CD4-positive, alpha-beta T cell treated with Interferon gamma for 1 hour (primary cell): ENCODE data around the gene YWHAQ.

Experiments
- DNase-seq: peaks from one replicate; pipeline ENCODE4 v3.0.0-alpha.2; 2020

The YWHAQ gene

DNA sequence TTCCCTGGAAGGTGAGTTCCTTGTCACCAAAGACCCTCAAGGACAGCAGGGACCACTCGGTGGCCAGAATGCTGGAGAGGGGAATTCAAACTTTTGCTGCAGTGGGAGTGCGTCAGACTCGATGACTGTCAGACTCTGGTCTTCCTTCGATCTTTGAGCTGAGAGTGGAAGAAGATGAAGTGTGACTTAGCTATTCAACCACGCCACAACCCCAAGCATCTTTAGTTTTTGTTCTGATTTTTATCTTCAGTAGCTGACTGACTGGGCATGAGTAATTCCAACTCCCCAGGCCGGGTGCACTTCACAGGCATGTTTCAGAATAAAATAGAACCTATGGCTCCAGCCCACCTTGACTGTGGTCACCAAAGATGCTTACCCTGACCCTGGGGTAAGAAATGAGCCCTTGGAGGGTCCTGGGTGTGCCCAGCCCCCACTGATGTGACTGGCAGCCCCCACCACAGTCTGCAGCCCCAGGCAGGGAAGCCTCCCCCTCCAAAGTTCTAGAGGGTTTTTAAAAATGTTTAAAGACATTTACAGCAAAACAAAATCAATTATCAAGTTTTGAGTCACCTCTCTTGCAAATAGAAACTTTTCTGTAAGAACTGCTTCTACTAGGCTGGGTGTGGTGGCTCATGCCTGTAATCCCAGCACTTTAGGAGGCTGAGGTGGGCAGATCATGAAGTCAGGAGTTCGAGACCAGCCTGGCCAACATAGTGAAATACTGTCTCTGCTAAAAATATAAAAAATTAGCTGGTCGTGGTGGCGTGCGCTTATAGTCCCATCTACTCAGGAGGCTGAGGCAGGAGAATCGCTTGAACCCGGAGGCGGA is 24.9 kb upstream of the YWHAQ start:
- no peak for DNase-seq

DNA sequence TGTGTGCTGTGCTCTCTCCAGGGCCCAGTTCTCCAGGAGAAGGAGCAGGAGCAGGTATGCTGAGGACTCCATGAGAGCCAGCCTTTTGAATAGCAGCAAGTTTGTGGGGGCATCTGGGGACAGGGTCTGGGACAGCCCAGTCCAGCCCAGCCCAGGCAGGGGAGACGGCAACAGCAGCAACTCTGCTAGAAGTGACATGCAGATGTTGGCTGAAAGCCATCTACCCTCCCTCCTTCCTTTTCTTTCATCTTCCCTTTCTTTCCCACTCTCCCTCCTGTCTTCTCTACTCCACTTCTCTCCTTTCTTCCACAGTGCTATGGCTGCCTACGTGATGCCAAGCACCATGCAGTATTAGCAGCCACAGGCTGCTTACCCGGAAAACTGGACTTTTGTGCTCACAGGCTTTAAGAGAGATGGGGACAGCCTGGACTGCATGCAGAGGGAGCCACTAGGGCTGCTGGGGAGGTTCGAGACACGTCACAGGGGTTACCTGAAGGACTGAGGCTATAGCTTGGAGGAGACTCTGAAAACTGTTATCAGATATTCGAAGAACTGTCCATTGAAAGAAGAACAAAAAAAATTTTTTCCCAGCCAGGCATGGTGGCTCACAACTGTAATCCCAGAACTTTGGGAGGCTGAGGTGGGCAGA is 23.8 kb upstream of the YWHAQ start:
- no peak for DNase-seq

DNA sequence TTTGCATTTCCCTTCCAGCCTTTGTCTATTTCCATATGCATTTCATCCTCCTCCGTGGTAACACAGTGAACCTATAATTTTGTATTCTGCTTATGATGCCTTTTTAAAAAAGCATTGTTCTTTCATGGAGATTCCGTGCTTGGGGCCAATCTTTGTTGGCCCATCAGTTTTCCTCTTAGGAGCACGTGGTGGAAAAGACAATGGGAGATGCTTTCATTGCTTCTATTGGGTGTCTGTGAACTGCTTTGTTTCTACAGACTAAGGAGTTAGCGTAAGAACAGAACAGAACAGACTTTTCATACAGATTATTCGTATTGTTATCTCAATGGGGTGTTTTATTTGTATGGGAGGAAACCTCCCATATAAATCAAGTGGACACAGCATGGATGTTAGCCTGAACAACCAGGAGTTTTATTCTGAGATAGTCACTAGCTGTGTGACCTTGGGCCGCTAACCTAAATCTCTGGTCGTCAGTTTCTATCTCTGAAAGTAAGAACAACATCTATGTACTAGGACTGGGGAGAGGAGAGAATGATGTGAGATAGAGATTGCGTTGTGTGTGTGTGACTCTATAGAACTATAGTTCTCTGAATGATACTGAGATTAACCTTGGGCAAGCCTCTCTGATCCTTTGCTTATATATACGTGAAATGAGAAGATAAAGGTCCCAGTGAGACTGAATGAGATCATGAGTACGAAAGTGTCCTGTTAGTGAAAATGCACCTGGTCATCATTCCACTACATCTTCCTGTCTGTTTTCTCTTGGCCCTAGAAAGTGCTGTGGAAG is 22.9 kb upstream of the YWHAQ start:
- no peak for DNase-seq

DNA sequence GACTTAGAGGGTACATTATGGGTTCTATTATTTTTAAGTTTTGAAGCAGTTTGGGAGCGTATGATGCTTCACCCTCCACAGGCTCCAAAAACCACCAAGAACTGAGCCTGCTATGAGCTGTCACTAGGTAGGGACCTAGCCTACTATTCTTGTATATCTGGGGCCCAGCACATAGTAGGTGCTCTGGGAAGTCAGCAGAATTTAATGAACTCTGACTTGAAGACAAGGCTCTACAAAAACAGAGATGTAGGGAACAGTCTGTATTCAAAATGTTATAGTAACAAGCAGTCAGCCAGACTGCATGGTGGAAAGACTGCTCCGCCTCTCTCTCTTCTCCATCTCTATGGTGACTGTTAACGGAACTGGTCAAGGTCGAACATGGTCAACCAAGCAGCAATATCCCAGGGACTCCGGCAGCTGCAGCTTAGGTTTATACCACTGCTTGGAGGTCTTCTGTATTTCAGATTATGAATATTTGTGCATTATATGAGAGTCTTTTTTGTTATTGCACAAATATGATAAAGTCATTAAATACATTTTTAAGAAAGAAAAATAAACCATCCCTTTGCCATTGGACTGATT is 22.2 kb upstream of the YWHAQ start:
- no peak for DNase-seq

DNA sequence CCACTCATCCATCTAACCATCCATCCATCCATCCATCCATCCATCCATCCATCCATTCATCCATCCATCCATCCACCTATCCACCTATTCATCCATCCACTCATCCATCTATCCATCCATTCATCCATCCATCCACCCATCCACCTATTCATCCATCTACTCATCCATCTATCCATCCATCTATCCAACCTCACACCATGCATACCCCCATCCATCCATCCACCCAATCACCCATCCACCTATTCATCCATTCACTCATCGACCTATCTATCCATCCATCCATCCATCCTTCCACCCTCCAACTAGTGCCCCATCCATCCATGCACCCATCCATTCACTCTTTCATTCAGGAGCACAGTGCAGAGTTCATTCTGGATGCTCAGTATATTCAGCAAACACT is 21.5 kb upstream of the YWHAQ start:
- no peak for DNase-seq

DNA sequence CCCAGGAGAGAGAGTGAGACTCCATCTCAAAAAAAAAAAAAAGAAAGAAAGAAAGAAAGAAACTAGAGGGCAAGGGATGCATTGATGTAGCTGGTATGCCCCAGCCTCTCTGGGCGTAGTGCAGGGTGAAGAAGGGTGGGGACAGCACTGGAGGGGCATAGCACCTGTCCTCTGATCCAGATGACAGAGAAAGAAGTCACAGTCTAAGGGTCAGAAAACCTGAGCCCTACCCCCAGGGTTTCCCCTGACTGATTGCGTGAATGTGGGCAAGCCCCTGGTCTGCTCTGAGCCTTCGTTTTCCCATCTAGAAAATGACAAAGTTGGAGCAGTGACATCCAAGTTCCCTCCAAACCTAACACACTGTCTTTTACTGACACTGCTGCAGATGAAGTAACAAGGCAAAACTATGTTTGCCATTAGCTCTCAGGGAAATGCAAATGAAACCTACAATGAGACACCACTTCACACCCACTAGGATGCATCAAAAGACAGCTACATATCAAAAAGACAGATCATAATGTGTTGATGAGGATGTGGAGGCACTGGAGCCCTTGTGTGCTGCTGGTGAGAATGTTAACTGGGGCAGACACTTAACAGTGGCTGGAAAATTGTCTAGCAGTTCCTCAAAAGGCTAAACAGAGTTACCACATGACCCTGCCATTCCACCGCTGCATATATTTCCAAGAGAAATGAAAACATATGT is 19.5 kb upstream of the YWHAQ start:
- DNase-seq, result no peak

DNA sequence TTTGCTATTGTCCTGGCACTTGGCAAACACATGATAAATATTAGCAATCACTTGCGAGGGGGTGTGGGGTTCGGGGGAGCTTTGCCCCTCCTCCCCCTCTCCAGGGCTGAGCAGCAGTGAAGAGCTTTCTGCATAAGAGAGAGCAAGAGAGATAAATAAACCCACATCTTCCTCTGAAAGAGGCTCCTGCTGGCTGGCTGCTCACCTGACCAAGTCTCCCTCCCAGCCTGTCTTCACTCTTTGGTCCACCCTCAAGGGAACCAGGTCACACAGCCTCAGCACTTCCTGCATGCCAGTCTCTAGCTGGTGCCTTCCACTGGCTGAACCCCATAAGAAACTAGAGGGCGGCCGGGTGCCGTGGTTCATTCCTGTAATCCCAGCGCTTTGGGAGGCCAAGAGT is 18.5 kb upstream of the YWHAQ start:
- no peak for DNase-seq

DNA sequence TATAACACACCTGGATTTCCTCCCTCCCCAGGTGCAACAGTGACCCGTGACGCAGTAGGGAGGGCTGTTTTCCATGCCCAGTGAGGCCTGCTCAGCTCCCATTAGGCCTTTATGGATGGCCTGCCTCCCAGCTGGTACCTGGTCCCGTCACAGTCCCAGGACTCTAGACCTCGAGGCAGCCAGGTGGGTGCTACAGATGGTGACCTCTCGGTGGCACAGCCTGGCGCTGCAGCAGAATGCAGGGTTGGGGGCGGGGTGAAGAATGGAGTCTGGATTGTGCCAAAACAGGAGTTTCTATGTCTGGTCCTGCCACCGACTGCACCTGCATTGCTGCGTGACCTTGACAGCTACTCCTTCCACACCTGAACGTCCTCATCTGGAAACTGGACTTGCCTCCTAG is 18.0 kb upstream of the YWHAQ start:
- no peak for DNase-seq

DNA sequence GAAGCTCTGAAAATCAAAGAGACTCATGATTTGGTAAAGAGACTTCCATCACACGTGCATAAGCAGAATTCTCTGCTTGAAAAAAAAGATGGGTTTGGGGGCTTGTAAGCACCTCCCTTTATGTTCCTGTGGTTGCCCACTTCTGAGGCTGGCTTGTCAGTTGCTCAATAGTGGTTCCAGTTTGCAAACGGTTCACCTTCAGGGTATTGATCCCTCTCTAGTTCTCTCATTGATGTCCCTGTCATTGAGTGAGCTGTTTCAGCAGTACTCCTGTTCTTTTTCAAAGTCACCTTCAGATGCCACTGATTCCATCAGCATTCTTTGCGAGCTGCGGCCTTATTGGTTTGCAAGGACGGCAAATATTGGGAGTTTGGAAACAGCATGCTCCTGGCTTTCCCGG is 17.1 kb upstream of the YWHAQ start:
- DNase-seq, result no peak

DNA sequence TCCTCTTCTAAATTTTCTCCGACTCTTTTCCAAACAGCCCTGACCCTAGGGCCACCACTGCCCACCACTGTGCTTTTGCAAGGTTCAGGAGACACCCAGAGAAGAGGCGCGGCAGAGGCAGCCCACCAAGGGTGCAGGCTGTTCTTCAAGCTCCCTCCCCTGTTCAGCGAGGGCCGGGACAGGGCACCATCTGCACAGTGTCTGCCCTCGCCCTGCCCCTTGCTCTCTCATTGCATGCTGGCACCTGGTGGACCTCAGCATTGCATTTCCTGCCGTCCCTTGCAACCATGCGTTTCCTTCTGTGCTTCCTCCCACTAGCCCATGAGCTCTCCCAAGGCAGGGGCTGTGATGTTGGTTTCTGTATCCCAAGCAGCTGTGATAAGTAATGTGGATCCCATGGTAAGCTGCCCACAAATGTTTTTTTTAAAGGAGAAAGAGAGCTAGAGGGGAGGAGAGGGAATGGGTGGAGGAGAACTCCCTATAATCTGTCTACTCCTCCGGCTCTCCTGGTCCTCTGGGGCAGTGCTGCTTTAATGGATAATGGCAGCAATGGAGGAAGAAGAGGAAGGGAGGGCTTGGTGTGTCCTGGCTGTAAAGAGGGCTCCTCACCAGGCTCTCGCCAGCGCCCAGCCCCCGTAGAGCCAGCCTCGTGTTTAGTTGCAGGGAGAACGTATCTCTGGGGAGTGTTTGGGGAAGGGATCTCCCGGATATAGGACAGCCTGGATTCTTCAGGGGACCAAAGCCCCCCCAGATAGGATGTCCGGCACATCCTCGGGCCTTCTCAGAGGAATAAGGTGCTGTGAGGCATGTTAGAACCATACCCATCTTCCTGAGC is 15.6 kb upstream of the YWHAQ start:
- DNase-seq, result no peak

DNA sequence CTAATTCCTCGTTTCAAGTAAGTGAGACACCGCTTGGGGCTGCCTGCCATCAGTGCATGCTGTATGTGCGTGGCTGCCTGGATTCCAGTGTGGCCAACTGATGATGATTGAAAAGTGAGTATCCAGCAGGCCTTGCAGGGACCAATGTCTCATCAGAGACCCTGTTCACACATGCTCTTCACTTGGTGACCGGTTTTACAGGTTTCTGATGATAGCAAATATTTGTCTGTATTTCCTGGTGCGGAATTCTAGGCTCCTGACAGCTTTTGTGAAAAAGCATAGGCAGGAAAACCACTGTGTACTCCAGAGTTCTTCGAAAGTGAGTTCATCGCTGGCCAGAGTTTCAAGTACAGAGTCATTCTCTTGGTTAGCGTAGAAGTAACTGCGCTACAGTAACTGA is 13.8 kb upstream of the YWHAQ start:
- DNase-seq, result no peak

DNA sequence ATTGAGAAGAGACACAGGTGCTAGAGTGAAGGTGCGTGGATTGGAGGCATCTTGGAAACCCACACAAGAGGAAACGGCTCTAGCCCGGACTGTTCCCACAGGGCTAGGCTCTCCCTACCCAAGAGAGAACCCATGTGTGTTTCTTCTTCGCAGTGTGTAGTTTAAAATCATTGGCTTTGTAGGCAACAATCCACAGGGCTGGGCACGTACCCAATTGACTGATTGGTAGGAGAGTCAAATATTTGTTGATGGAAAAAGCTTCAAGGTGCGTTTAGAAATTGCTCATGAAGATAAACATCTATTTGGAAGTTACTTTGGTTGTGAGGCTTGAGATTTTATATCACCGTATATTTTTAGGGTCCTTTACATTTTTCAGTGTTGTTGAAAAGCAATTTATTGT is 13.2 kb upstream of the YWHAQ start:
- DNase-seq, result no peak

DNA sequence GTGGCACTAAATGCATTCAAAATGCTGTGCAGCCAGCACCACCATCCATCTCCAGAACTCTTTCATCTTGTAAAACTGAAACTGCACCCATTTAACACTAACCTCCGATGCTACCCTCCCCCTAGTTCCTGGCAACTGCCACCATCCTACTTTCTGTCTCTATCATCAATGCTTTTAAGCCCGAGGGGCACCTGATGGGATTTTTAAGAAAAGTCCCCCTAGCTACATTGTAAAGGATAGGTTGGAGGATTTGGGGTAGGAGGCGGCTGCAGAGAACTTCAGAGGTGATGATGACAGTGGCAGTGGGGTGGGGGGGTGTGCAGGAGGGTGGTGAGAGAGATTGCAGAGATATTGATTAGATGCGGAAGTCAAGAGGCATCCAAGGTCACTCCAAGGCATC is 10.8 kb upstream of the YWHAQ start:
- no peak for DNase-seq

DNA sequence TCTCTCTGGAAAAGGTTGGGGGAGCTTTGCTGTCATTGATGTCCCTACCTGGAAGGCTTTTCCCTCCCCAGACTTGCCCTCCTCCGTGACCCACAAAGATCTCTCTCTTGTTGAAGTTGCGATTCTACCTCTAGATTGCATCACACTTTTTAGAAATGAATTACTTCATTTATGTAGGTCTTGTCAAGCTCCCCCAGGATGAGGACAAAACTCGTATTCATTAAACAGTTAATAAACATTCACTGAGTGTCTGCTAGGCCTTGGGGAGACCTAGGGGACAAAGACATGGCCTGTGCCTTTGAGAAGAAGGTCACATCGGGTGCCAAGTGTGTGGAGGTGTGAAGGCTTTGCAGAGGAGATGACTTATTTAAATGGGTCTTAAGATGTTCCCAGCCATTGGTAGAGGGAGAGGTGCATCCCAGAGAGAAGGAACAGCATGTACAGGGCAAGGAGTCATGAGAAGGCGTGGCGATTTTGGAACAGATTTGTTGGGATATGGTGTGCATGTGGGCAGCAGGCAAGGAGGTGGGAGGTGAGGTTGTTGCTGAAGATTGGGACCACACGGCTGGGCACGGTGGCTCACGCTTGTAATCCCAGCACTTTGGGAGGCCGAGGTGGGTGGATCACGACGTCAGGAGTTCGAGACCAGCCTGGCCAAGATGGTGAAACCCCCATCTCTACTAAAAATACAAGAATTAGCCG is 9.8 kb upstream of the YWHAQ start:
- no peak for DNase-seq

DNA sequence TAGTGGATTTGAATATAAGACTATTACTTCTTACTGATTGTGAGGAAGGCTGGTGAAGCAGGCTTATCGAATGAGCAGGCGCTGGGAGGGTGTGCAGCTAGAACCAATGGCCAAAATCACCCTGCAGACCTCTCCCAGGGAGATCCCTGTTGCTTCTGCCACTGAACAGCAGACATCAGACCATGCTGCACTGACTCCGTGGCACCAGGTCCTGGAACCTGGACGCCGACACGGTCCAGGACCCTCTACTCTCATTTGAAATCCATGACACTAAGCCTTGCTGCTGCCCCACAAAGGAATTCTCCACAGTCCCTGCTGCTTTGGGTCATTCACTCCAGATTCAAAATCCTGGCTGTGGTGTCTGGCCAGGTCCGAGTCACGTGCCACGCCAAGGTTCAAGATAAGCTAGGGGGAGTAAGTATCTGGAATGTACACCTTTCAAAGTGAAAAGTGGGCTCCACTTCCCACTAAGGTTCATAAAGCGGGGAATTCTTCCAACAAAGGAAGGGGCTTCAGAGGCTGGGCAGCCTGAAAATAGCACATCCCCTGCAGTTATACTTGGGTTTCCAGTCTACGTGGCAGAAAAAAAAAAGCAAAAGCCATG is 9.0 kb upstream of the YWHAQ start:
- no peak for DNase-seq

DNA sequence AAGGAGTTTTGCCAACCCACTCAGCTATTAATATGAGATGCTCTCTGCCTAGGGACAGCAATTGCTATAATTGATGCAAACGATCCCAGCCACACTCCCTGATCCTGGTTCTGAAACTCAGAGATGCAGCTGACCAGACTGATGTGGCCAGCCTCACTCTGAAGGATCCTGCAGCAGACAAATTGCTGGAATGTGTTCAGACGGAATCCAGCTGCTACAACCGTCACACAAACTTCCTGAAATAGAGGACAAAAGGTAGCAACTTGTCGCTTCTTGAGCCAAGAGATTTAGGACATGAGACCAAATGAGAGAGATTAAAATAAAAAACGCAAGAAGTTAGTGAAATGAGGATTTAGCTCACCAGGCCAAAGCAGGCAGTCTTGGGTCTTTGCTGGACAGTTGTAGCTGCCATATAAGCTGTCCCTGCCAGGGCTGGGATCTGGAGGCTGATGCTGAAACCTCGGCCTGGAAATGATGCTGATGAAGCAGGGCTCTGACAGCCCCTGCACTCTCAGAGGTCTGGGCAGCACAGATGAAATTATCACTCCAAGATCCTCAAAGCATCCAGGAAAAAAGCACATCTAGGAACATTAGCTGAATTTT is 8.3 kb upstream of the YWHAQ start:
- DNase-seq, result no peak

DNA sequence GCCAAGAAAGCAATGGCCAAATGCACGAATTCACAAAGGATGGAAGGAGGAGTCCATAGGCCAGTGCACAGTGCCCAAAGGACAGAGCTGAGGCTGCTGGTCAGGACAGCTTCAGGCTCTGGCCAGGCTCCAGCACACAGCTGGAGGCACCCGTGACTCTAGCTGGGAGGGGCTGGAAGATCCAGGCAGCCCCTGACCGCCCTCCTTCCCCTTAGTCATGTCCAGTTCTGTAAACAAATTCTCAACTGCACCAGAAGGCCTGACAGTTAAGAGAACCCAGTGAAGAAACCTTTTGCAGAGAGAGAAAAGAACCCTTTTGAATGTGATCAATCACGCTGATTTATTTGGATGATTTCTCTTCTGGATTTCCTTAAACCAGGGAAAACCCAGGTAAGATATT is 7.7 kb upstream of the YWHAQ start:
- no peak for DNase-seq

DNA sequence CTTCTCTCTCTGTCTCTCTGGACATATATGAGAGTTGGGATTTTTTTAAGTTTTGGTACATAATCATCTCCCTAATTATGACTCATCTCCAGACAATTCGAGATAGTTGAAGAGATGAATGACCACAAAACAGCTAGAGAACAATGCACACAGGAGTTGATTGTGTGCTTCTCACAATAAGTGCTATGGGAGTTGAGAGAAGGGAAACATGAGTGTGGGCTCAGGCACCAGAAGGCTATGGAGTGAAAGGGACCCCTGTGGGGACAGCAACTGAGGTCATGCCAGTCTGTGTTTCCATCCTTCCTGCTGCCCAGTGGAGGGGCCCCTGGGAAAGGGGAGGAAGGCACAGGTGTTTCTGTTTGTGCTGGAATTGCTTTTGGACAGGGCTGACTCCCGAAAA is 6.5 kb upstream of the YWHAQ start:
- no peak for DNase-seq

DNA sequence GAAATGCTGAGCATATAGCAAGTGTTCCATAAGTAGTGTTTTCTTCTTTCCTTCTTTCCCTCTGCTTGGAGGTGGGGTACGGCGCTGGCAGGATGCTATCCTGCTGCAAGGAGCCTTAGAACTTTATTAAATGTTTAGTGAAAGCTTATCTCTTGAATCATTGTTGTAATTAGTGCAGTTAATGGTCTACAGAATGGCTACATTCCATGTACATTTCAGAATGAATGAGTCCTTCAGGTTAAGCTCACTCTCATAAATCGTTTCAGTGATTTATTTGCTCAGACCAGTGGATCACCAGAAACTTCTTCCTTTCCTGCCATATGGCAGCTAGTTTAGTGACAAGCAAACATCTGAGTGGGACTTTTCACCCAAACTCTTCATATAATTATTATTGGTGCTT is 3.3 kb upstream of the YWHAQ start:
- DNase-seq, result no peak

DNA sequence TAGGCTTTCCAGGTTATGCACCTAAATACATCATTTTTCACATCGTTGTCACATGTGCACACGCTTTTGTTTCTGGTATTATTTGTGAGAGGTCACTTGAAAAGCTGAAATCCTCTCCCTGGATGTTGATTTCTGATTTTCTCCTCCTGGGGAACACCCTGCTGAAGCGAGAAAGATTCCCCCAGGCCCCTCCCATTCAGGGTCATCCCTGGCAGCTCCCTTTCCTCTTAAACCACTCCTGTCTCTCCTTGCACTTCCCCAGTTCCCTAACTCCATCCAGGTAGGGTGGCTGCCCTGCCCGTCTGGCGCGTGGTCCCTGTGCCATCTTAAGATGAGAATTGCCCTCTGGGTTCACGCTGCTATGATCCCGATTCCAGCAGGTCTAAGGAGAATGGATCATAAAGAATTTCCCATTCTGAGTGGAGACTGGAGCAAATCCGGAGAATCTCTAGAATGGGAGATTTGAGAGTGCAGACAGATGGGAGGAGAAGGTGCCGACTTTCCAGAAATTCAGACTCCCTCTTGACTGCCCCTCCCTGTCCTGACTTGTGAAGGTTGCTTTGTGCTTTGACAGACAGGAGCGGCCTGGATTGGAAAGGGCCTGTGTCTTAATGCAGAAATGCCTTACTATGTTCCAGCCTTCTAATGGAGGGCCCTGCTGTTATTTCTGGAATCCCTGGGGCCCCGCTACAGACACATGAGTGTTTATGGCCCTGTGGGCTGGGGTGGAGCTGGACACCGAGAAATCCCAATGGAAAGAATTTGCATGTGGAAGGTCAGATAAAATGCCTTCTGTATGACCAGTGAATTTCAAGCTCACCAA is 1.3 kb upstream of the YWHAQ start:
- DNase-seq, result no peak
